GM12891 (cell line): ENCODE measurements around the gene LSM14B.

ENCODE experiments used
- POLR2A ChIP-seq: IDR thresholded peaks from 2 replicates; pipeline ENCODE4 v1.6.1; 2011; ENCODE audit warnings: low read depth, low read length, control low read depth
- POLR2AphosphoS5 ChIP-seq: IDR thresholded peaks from 2 replicates; pipeline ENCODE4 v1.6.1; 2011; ENCODE audit warnings: low read depth, low read length, control low read depth

DNA sequence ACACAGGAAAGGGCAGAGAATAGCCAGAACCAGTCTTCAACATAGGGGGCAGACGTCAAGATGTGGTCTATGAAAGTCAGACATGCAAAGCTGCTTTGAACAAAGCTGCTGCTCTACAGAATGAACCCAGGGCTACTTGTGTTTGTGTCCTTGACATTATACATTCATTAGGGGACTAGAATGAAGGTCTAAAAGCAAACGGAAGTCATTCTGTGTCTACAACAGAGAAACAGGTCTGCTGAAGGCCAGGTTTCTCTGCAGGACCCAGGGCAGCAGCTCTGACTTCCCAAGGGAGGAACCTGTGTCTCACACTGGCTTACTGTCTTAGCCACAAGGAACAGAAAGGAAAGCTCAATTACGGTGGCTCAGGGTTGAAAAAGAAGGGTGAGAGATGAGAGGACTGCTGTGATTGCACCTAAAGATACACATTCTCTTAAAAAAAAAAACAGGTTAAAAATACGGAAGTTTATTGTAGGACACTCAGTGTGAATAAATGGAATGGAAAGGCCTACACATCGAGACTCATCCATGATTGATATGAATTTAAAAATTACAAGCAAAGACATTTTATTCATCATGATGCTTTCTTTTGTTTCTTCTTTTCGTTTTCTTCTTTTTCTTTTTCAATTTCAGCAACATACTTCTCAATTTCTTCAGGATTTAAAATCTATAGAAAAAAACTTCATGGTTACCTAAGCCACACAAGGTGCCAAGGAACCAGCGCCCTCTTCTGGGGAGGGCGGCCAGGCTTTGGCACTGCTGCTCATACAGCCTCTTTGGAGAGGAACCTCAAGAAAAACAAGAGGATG is 14.2 kb downstream of the LSM14B start:
- peak; percentile 3; the same call in 1 of the 2 replicates for TF ChIP-seq POLR2A
- TF ChIP-seq POLR2AphosphoS5, result no peak
